Measurements from ENCODE around the gene C2orf15.

Gene C2orf15

GRCh38 chr2:99153921-99154604, 12.6 kb downstream of the C2orf15 start:
- H3K4me1 Mint-ChIP-seq = peaks cover 37% of the 10 kb centered on the region
- H3K27ac Mint-ChIP-seq = peak overlapping the region; percentile 92
- peak overlapping the region; percentile 96 for H3K4me3 Mint-ChIP-seq
- peaks cover 8% of the 10 kb centered on the region for H3K36me3 Mint-ChIP-seq
- no peaks in the 10 kb centered on the region for H3K9me3 Mint-ChIP-seq
- no peak for ATAC-seq
- H3K27me3 Mint-ChIP-seq = no peaks in the 10 kb centered on the region

GRCh38 chr2:99154643-99155536, 13.4 kb downstream of the C2orf15 start, which contains the start of the genes LIPT1 and TSGA10:
Gene LIPT1 (plus strand): TSS chr2:99154967. CDS start chr2:99161958, 6,991 bp downstream.
Gene TSGA10 (minus strand): TSS chr2:99154942. CDS start chr2:99109439, 45,503 bp downstream.
- Mint-ChIP-seq H3K36me3 (peaks cover 16% of the 10 kb centered on the region), H3K4me1 (peaks cover 45% of the 10 kb centered on the region), H3K27ac (peak within 1 kb of the TSS; percentile 92)

GRCh38 chr2:99156891-99157290, 15.4 kb downstream of the C2orf15 start:
- Mint-ChIP-seq H3K9me3 (no peaks in the 10 kb centered on the region), H3K27me3 (no peaks in the 10 kb centered on the region), H3K36me3 (peaks cover 16% of the 10 kb centered on the region), H3K27ac (peak overlapping the region; percentile 92), H3K4me3 (peak overlapping the region; percentile 96), H3K4me1 (peaks cover 46% of the 10 kb centered on the region)
- no peak for ATAC-seq

More at GRCh38 chr2:99154643-99155536, 13.4 kb downstream of the C2orf15 start, which contains the start of the genes LIPT1 and TSGA10:
- Mint-ChIP-seq H3K9me3 (no peaks in the 10 kb centered on the region), H3K27me3 (no peaks in the 10 kb centered on the region), H3K4me3 (peak within 1 kb of the TSS; percentile 96)
- ATAC-seq = peak; percentile 98

- no peaks in the 10 kb centered on the region for H3K9me3 Mint-ChIP-seq
- no peak for ATAC-seq
- no peaks in the 10 kb centered on the region for H3K27me3 Mint-ChIP-seq
- H3K36me3 Mint-ChIP-seq = peaks cover 18% of the 10 kb centered on the region
- no peak overlapping the region for H3K4me3 Mint-ChIP-seq
- peaks cover 46% of the 10 kb centered on the region for H3K4me1 Mint-ChIP-seq
- H3K27ac Mint-ChIP-seq = peak overlapping the region; percentile 92
Observed at GRCh38 chr2:99158599-99158998, 17.1 kb downstream of the C2orf15 start.

- Mint-ChIP-seq H3K9me3 (no peaks in the 10 kb centered on the region), H3K27me3 (no peaks in the 10 kb centered on the region), H3K36me3 (peaks cover 27% of the 10 kb centered on the region), H3K4me1 (peaks cover 38% of the 10 kb centered on the region), H3K27ac (peak overlapping the region; percentile 31), H3K4me3 (no peak overlapping the region)
- ATAC-seq = no peak
Observed at GRCh38 chr2:99159594-99159993, 18.1 kb downstream of the C2orf15 start.

- no peaks in the 10 kb centered on the region for H3K9me3 Mint-ChIP-seq
- H3K36me3 Mint-ChIP-seq = peaks cover 36% of the 10 kb centered on the region
- peaks cover 7% of the 10 kb centered on the region for H3K4me1 Mint-ChIP-seq
- H3K27me3 Mint-ChIP-seq = no peaks in the 10 kb centered on the region
- no peak overlapping the region for H3K4me3 Mint-ChIP-seq
- ATAC-seq = no peak
- peak overlapping the region; percentile 44 for H3K27ac Mint-ChIP-seq
Observed at GRCh38 chr2:99166218-99166617, 24.7 kb downstream of the C2orf15 start.

GRCh38 chr2:99169534-99169933, 28.0 kb downstream of the C2orf15 start:
- no peak for ATAC-seq
- Mint-ChIP-seq H3K4me1 (peaks cover 12% of the 10 kb centered on the region), H3K27me3 (no peaks in the 10 kb centered on the region), H3K27ac (no peak overlapping the region), H3K4me3 (no peak overlapping the region), H3K36me3 (peaks cover 38% of the 10 kb centered on the region), H3K9me3 (no peaks in the 10 kb centered on the region)

GRCh38 chr2:99171377-99172140, 30.1 kb downstream of the C2orf15 start:
- no peak for ATAC-seq
- Mint-ChIP-seq H3K27me3 (no peaks in the 10 kb centered on the region), H3K27ac (no peak overlapping the region), H3K4me3 (no peak overlapping the region), H3K4me1 (peaks cover 18% of the 10 kb centered on the region), H3K36me3 (peaks cover 36% of the 10 kb centered on the region), H3K9me3 (no peaks in the 10 kb centered on the region)

- peak within 1 kb of the TSS; percentile 92 for H3K27ac Mint-ChIP-seq
- H3K36me3 Mint-ChIP-seq = peaks cover 24% of the 10 kb centered on the region
- peak; percentile 98 for ATAC-seq
- H3K27me3 Mint-ChIP-seq = no peaks in the 10 kb centered on the region
- peak within 1 kb of the TSS; percentile 98 for H3K4me3 Mint-ChIP-seq
- H3K9me3 Mint-ChIP-seq = no peaks in the 10 kb centered on the region
- H3K4me1 Mint-ChIP-seq = peaks cover 63% of the 10 kb centered on the region
Observed at GRCh38 chr2:99180755-99181623, 39.5 kb downstream of the C2orf15 start, which contains the start of the genes MITD1 and MRPL30. Gene MITD1 (minus strand): TSS chr2:99181058. CDS start chr2:99180981, 77 bp downstream. Gene MRPL30 (plus strand): TSS chr2:99181184. CDS start chr2:99186204, 5,020 bp downstream.

GRCh38 chr2:99181624-99182000, 40.1 kb downstream of the C2orf15 start:
- Mint-ChIP-seq H3K27ac (peak overlapping the region; percentile 92), H3K9me3 (no peaks in the 10 kb centered on the region), H3K4me3 (peak overlapping the region; percentile 98), H3K36me3 (peaks cover 24% of the 10 kb centered on the region), H3K4me1 (peaks cover 59% of the 10 kb centered on the region), H3K27me3 (no peaks in the 10 kb centered on the region)
- no peak for ATAC-seq

- no peak for ATAC-seq
- H3K9me3 Mint-ChIP-seq = no peaks in the 10 kb centered on the region
- peaks cover 47% of the 10 kb centered on the region for H3K4me1 Mint-ChIP-seq
- no peak overlapping the region for H3K4me3 Mint-ChIP-seq
- H3K27me3 Mint-ChIP-seq = no peaks in the 10 kb centered on the region
- H3K27ac Mint-ChIP-seq = no peak overlapping the region
- H3K36me3 Mint-ChIP-seq = peaks cover 20% of the 10 kb centered on the region
Observed at GRCh38 chr2:99183025-99183424, 41.5 kb downstream of the C2orf15 start.

- no peaks in the 10 kb centered on the region for H3K9me3 Mint-ChIP-seq
- no peak overlapping the region for H3K4me3 Mint-ChIP-seq
- H3K36me3 Mint-ChIP-seq = peaks cover 26% of the 10 kb centered on the region
- ATAC-seq = no peak
- no peaks in the 10 kb centered on the region for H3K27me3 Mint-ChIP-seq
- H3K4me1 Mint-ChIP-seq = peaks cover 29% of the 10 kb centered on the region
- H3K27ac Mint-ChIP-seq = no peak overlapping the region
Observed at GRCh38 chr2:99184811-99185210, 43.3 kb downstream of the C2orf15 start.

- no peak overlapping the region for H3K4me3 Mint-ChIP-seq
- H3K27me3 Mint-ChIP-seq = no peaks in the 10 kb centered on the region
- H3K27ac Mint-ChIP-seq = no peak overlapping the region
- H3K4me1 Mint-ChIP-seq = peaks cover 22% of the 10 kb centered on the region
- H3K36me3 Mint-ChIP-seq = peaks cover 37% of the 10 kb centered on the region
- peaks cover 3% of the 10 kb centered on the region for H3K9me3 Mint-ChIP-seq
- ATAC-seq = no peak
Observed at GRCh38 chr2:99187011-99187410, 45.5 kb downstream of the C2orf15 start.

- Mint-ChIP-seq H3K9me3 (peaks cover 6% of the 10 kb centered on the region), H3K36me3 (peaks cover 48% of the 10 kb centered on the region), H3K27ac (no peak overlapping the region), H3K4me3 (no peak overlapping the region), H3K27me3 (no peaks in the 10 kb centered on the region), H3K4me1 (peaks cover 13% of the 10 kb centered on the region)
- no peak for ATAC-seq
Observed at GRCh38 chr2:99188357-99188756, 46.9 kb downstream of the C2orf15 start.

Data from stimulated activated memory B cell treated with anti-CD40 and anti-IgM and Interleukin-4, amounts not matched to agents 10 μg/mL and 1 μg/mL and 100 μg/mL, for 72 hours (primary cell).